A673 (cell line): ENCODE data around the gene ECEL1. TPM values are rescaled to one million over a fixed set of nuclear protein-coding genes. Genes with fewer than 3 reads are reported as not detected.
"Not testable (repeated sequence)": the region's sequence is repeated elsewhere in the genome, so short reads cannot be mapped to it uniquely, and the experiment has no call there.

ENCODE experiments used
- BruUV-seq: library from RNA; stranded (reverse); fragments of 400-500 nt; replicated peaks from 2 replicates; lab custom pipeline; 2021; lab: Mats Ljungman, UMichigan
- CTCF ChIA-PET: fragments of 300-600 bp; sonication (Branson Sonifier 250); formaldehyde crosslinking; loops from one replicate; lab custom pipeline; 2022; ENCODE audit warnings: antibody characterized with exemption; lab: Charles Lee
- POLR2A ChIA-PET: fragments of 300-600 bp; sonication (Branson Sonifier 250); formaldehyde crosslinking; loops from one replicate; lab custom pipeline; 2022; ENCODE audit warnings: antibody characterized with exemption; ENCODE audit not compliant: low non-redundant PET; lab: Charles Lee
- DNase-seq: peaks from one replicate; pipeline ENCODE4 v3.0.0-alpha.2; 2015; ENCODE audit warnings: low spot score
- H3K27ac ChIP-seq: fragments of 200-600 bp; sonication (generic); 2 replicates; pipeline ENCODE4 v1.5.1; 2016; ENCODE audit warnings: mixed run types, low read depth, mild to moderate bottlenecking, mixed read lengths, antibody characterized with exemption, low read length; ENCODE audit not compliant: poor library complexity, severe bottlenecking
- H3K27me3 ChIP-seq: fragments of 200-600 bp; sonication (generic); replicated peaks from 2 replicates; pipeline ENCODE4 v1.6.1; 2017; ENCODE audit warnings: mixed run types, low read depth, mild to moderate bottlenecking, mixed read lengths, antibody characterized with exemption, low read length; ENCODE audit not compliant: insufficient read depth, poor library complexity
- H3K36me3 ChIP-seq: fragments of 200-600 bp; sonication (generic); 2 replicates; pipeline ENCODE4 v1.6.1; 2016; ENCODE audit warnings: mixed run types, mild to moderate bottlenecking, mixed read lengths, antibody characterized with exemption, low read length; ENCODE audit not compliant: insufficient read depth, poor library complexity, severe bottlenecking
- H3K4me1 ChIP-seq: fragments of 200-600 bp; sonication (generic); 2 replicates; pipeline ENCODE4 v1.6.1; 2017; ENCODE audit warnings: mixed run types, mild to moderate bottlenecking, mixed read lengths, antibody characterized with exemption, low read length; ENCODE audit not compliant: insufficient read depth, poor library complexity, severe bottlenecking
- H3K4me3 ChIP-seq: fragments of 200-600 bp; sonication (generic); 2 replicates; pipeline ENCODE4 v1.5.1; 2016; ENCODE audit warnings: low read depth, mixed run types, mild to moderate bottlenecking, mixed read lengths, low read length; ENCODE audit not compliant: poor library complexity, severe bottlenecking
- H3K9me3 ChIP-seq: fragments of 200-600 bp; sonication (generic); 2 replicates; pipeline ENCODE4 v1.6.1; 2016; ENCODE audit warnings: mixed run types, low read depth, mild to moderate bottlenecking, mixed read lengths, antibody characterized with exemption, low read length; ENCODE audit not compliant: poor library complexity, severe bottlenecking
- EZH2 ChIP-seq: fragments of 200-600 bp; sonication (generic); IDR thresholded peaks from 2 replicates; pipeline ENCODE4 v1.6.1; 2017; ENCODE audit warnings: borderline replicate concordance, low read depth, mild to moderate bottlenecking, mixed read lengths, antibody characterized with exemption, low read length; ENCODE audit not compliant: poor library complexity, severe bottlenecking
- intact Hi-C: fragments of 100-400 bp; cut with micrococcal nuclease; formaldehyde crosslinking; loops from one replicate; pipeline ENCODE4 v1.10.0; 2022; ENCODE audit not compliant: unreplicated experiment
- total RNA-seq: library from RNA; stranded (reverse); gene quantifications from 2 replicates; pipeline ENCODE4 v1.2.3, GENCODE V29; 2021
- TF ChIP-seq, protein P1 (sequence below): fragments of 300-800, 200-600 bp; sonication (generic); conservative IDR thresholded peaks from 2 replicates; pipeline ENCODE4 v1.5.1; 2017; ENCODE audit warnings: low read depth, mild to moderate bottlenecking, antibody characterized with exemption, low read length, moderate library complexity, mixed read lengths

ECEL1 gene
- total RNA-seq, 1 experiment from 2014 or later, result 0.19 TPM

- Histone ChIP-seq H3K27me3 (no peaks in the 10 kb centered on the region), H3K27ac (no peak overlapping the region), H3K4me3 (no peak overlapping the region), H3K9me3 (no peaks in the 10 kb centered on the region), H3K36me3 (no peaks in the 10 kb centered on the region), H3K4me1 (no peaks in the 10 kb centered on the region)
- POLR2A ChIA-PET, result no interaction called here
- BruUV-seq, result no TSS peak
- CTCF ChIA-PET, result interaction anchor here (1.7 kb wide), 1 partner anchor 112 kb away, joined by 5 read pairs; no protein-coding TSS in a partner anchor
- intact Hi-C loops, result loop anchor here (5.0 kb wide), 3 partner anchors 104 to 589 kb away; no protein-coding TSS in a partner anchor
- no peak for DNase-seq
- TF ChIP-seq, protein P1, sequence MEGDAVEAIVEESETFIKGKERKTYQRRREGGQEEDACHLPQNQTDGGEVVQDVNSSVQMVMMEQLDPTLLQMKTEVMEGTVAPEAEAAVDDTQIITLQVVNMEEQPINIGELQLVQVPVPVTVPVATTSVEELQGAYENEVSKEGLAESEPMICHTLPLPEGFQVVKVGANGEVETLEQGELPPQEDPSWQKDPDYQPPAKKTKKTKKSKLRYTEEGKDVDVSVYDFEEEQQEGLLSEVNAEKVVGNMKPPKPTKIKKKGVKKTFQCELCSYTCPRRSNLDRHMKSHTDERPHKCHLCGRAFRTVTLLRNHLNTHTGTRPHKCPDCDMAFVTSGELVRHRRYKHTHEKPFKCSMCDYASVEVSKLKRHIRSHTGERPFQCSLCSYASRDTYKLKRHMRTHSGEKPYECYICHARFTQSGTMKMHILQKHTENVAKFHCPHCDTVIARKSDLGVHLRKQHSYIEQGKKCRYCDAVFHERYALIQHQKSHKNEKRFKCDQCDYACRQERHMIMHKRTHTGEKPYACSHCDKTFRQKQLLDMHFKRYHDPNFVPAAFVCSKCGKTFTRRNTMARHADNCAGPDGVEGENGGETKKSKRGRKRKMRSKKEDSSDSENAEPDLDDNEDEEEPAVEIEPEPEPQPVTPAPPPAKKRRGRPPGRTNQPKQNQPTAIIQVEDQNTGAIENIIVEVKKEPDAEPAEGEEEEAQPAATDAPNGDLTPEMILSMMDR, result no peak
- no peak for TF ChIP-seq EZH2
Measured at GRCh38 chr2:232441147-232441651, 46.4 kb downstream of the ECEL1 start.

DNA sequence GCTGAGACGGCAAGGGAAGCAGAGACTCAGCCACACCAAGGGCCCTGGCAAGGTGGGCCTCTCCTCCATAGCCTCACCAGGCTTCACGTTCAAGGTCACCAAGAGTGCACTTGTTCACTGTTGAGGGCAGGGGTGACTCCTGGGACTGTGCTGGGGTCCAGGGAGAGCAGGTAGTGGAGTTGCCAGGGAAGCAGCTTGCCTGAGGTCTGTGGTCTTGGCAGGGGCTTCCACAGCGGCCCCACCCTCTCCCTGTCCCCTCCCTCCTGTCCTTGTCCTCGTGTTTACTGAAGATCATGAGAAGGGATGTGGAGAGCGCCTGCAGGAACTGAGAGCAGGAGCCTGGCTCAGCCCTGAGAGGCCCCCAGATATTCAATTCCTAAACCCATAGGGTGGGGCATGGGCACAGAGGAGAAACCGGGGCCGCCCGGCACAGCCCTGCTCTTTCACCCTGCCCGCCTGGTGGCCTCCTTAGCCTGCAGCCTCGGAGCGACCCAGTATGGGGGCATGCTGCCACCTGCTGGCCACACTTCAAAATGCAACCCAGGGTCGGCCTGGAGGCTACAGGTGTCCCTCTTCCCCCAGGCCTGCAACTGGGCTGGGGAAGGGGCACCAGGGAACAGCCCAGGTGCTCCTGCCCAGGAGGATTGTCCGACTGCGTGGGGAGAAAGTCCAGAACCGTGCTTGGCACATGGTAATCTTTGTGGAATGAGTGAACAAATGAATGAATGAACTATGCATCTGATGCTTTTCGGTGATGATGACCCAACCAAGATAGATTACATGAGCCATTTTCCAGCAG is 47.2 kb downstream of the ECEL1 start:
- H3K27ac ChIP-seq, POLR2A ChIA-PET, H3K27me3 ChIP-seq, BruUV-seq, H3K4me1 ChIP-seq, H3K4me3 ChIP-seq, H3K9me3 ChIP-seq, H3K36me3 ChIP-seq: not testable (repeated sequence)
- TF ChIP-seq, protein P1, result peak; percentile 82
- peak; percentile 78 for DNase-seq
- intact Hi-C loops, result loop anchor here (5.0 kb wide), 3 partner anchors 103 to 588 kb away; no protein-coding TSS in a partner anchor
- CTCF ChIA-PET, result interaction anchor here (1.7 kb wide), 1 partner anchor 111 kb away, joined by 5 read pairs; no protein-coding TSS in a partner anchor

DNA sequence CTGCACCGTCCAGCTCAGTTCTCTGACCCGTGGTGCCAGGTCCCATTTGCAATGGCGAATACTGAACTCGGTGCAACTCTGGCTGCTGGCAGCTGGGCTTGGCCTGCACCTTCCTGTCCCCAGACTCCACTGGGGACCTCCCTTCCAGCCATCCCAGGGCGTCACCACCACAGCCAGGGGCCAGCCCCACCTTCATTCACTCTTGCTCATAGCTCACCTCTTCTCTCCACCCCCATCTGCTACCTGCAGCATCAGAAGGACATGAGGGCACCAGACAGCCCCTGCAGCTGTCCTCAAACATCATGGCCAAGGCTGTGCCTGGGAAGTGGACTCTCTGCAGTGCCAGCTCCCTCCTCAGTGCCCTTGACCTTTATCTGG is 47.9 kb downstream of the ECEL1 start:
- H3K27me3 ChIP-seq, result no peaks in the 10 kb centered on the region
- H3K9me3 ChIP-seq, result no peaks in the 10 kb centered on the region
- CTCF ChIA-PET, result interaction anchor here (0.6 to 1.2 kb wide), 2 partner anchors 104 to 672 kb away, joined by 5 read pairs; no protein-coding TSS in a partner anchor
- POLR2A ChIA-PET, result no interaction called here
- H3K4me3 ChIP-seq, result no peak overlapping the region
- no peak overlapping the region for H3K27ac ChIP-seq
- H3K4me1 ChIP-seq, result no peaks in the 10 kb centered on the region
- DNase-seq, result no peak
- no peak for TF ChIP-seq EZH2
- TF ChIP-seq, protein P1, result peak; percentile 15; the same call in 1 of the 2 replicates
- BruUV-seq, result no TSS peak
- no peaks in the 10 kb centered on the region for H3K36me3 ChIP-seq
- intact Hi-C loops, result loop anchor here (5.0 kb wide), 3 partner anchors 102 to 587 kb away; no protein-coding TSS in a partner anchor
